ENCODE data around the gene ORC3. TPM values are rescaled to one million over a fixed set of nuclear protein-coding genes. Genes with fewer than 3 reads are reported as not detected.

ORC3 gene
- total and polyA plus RNA-seq, 10 of the 15 experiments (the other 5 are each of a cell fraction or from before 2014, with no cell fraction given): 27.2 to 76.3 (median 54.6) TPM

DNA sequence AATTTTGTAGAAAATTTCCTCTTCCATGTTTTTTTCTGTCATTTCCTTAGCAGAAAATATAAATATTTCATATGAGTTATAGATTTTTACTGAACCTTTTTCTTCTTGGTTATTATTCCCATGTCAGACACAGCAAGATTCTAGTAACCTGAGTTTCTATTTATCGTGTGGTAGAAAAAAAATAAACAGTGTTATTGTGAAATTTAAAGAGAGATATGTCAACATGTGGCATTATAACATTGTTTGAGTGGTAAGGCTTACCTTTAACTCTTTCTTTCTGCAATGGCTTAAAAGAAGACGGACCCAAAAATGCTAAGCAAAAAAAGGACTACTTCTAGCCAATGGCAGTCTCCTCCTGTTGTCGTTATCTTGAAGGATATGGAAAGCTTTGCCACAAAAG lies 18.9 kb downstream of the ORC3 start:
- DNase-seq (ENCODE audit: low read depth, low spot score): no peak
- Histone ChIP-seq H3K27ac (ENCODE audit: control insufficient read depth, insufficient read depth) (no peak overlapping the region), H3K27me3 (replicated peaks in 1 of 2; ENCODE audit: control insufficient read depth in 2 of 2, insufficient read depth in 2 of 2, low read length in 1 of 2) (no peaks in the 10 kb centered on the region), H2AFZ (ENCODE audit: control insufficient read depth, low read depth, low read length) (no peak overlapping the region), H3K36me3 (ENCODE audit: control insufficient read depth in 2 of 2, insufficient read depth in 2 of 2, low read length in 1 of 2) (peaks cover 0 to 10% of the 10 kb centered on the region in 2 experiments; a peak in 3 of 4 replicates), H3K9me3 (replicated peaks; ENCODE audit: control insufficient read depth, insufficient read depth, low read length) (no peaks in the 10 kb centered on the region; the same call in 2 of the 3 replicates), H4K20me1 (ENCODE audit: control insufficient read depth, insufficient read depth) (no peaks in the 10 kb centered on the region), H3K4me2 (ENCODE audit: control insufficient read depth, insufficient read depth) (no peak overlapping the region), H3K9ac (ENCODE audit: control insufficient read depth, insufficient read depth, low read length) (no peak overlapping the region), H3K4me1 (ENCODE audit: control insufficient read depth, insufficient read depth, low read length) (no peaks in the 10 kb centered on the region), H3K79me2 (ENCODE audit: control insufficient read depth, insufficient read depth, low read length) (no peaks in the 10 kb centered on the region), H3K4me3 (no peak overlapping the region)
- no peak for ATAC-seq
- no peak for TF ChIP-seq NBN (IDR thresholded peaks at IDR 0.05)
- TF ChIP-seq ZNF217 (IDR thresholded peaks at IDR 0.05): no peak
- no peak for TF ChIP-seq CREM (IDR thresholded peaks at IDR 0.05; ENCODE audit: low read depth)
- TF ChIP-seq LARP7 (IDR thresholded peaks at IDR 0.05): no peak
- TF ChIP-seq PAX8 (IDR thresholded peaks at IDR 0.05): no peak
- no peak for TF ChIP-seq ZBTB11 (CRISPR knock-in tag; IDR thresholded peaks at IDR 0.05)
- no peak for TF ChIP-seq HDAC6 (IDR thresholded peaks at IDR 0.05; ENCODE audit: unreplicated experiment)
- TF ChIP-seq KDM1A (IDR thresholded peaks at IDR 0.05; ENCODE audit: borderline replicate concordance): no peak
- no peak for TF ChIP-seq SIX5 (IDR thresholded peaks at IDR 0.05; ENCODE audit: low read depth, low read length, severe bottlenecking)
- no peak for TF ChIP-seq BCL11A (IDR thresholded peaks at IDR 0.05; ENCODE audit: low read depth, low read length)
- TF ChIP-seq GABPA (IDR thresholded peaks at IDR 0.05; ENCODE audit: low read depth): no peak
- TF ChIP-seq DPF2 (IDR thresholded peaks at IDR 0.05): no peak
- TF ChIP-seq JUND (IDR thresholded peaks at IDR 0.05; ENCODE audit: low read depth, low read length): no peak
- no peak for TF ChIP-seq ZSCAN29 (IDR thresholded peaks at IDR 0.05)
- no peak for TF ChIP-seq MXI1 (IDR thresholded peaks at IDR 0.05; ENCODE audit: low read depth, low read length)
- TF ChIP-seq HDGF (IDR thresholded peaks at IDR 0.05): no peak
- no peak for TF ChIP-seq JUNB (IDR thresholded peaks at IDR 0.05)
- TF ChIP-seq, protein P1, sequence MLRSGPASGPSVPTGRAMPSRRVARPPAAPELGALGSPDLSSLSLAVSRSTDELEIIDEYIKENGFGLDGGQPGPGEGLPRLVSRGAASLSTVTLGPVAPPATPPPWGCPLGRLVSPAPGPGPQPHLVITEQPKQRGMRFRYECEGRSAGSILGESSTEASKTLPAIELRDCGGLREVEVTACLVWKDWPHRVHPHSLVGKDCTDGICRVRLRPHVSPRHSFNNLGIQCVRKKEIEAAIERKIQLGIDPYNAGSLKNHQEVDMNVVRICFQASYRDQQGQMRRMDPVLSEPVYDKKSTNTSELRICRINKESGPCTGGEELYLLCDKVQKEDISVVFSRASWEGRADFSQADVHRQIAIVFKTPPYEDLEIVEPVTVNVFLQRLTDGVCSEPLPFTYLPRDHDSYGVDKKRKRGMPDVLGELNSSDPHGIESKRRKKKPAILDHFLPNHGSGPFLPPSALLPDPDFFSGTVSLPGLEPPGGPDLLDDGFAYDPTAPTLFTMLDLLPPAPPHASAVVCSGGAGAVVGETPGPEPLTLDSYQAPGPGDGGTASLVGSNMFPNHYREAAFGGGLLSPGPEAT (IDR thresholded peaks at IDR 0.05; ENCODE audit: low read depth): no peak
- no peak for FAIRE-seq
- in situ Hi-C loops (cut with MboI): no loop called here
- 100% methylated on average over 3 of the region's 3 CpGs for WGBS (ENCODE audit: insufficient coverage, insufficient replicate concordance, low lambda C conversion rate, missing lambda C conversion rate)
- CTCF ChIA-PET: no interaction called here
- POLR2A ChIA-PET: interaction anchor here (1.7 kb wide), 1 partner anchor 10 kb away, joined by 4 read pairs; no protein-coding TSS in a partner anchor
- BruUV-seq (replicated peaks): no TSS peak
- intact Hi-C loops (cut with micrococcal nuclease; ENCODE audit: unreplicated experiment): no loop called here
- RAD21 ChIA-PET (ENCODE audit: unreplicated experiment): no interaction called here
- SMC1A ChIA-PET (ENCODE audit: uncharacterized antibody, unreplicated experiment): no interaction called here
